Breast epithelium (tissue), 4 donors: ENCODE results near the gene RNF220. TPM values are rescaled to one million over a fixed set of nuclear protein-coding genes. Genes with fewer than 3 reads are reported as not detected.

Experiments used
- DNase-seq, 2 donors: peaks; one replicate each; pipeline ENCODE4 v3.0.0-alpha.2; 2019; ENCODE audit warnings: low spot score in 2 of 2
- H3K27ac ChIP-seq, 2 donors: fragments of 200-600 bp; sonication (generic) in 1 of 2; one replicate each; pipeline ENCODE4 v1.5.1; 2016 to 2019; ENCODE audit warnings: mild to moderate bottlenecking in 1 of 2
- H3K27me3 ChIP-seq, 2 donors: fragments of 200-600 bp; sonication (generic) in 1 of 2; one replicate each; pipeline versions ENCODE4 v1.5.1 to v1.6.0; 2017 to 2019; ENCODE audit warnings: control low read depth in 1 of 2, mild to moderate bottlenecking in 1 of 2
- H3K36me3 ChIP-seq: fragments of 200-600 bp; one replicate; pipeline ENCODE4 v1.5.1; 2019
- H3K4me1 ChIP-seq, 2 donors: fragments of 200-600 bp; sonication (generic); one replicate each; pipeline ENCODE4 v1.5.1; 2016 to 2019; ENCODE audit warnings: control low read depth in 1 of 2
- H3K4me3 ChIP-seq, 3 donors: fragments of 200-600 bp; sonication (generic); 1 replicate in 2 of 3; 2 replicates in 1 of 3; pipeline ENCODE4 v1.5.1; 2016 to 2019; ENCODE audit warnings: mild to moderate bottlenecking in 3 of 3, moderate library complexity in 2 of 3
- H3K9me3 ChIP-seq, 2 donors: fragments of 200-600 bp; sonication (generic) in 1 of 2; one replicate each; pipeline ENCODE4 v1.5.1; 2016 to 2019; ENCODE audit warnings: control low read depth in 1 of 2
- POLR2A ChIP-seq: fragments of 450-650 bp; IDR thresholded peaks from one replicate; pipeline ENCODE4 v1.6.1; 2016; ENCODE audit warnings: antibody characterized with exemption, mild to moderate bottlenecking, moderate library complexity
- POLR2AphosphoS5 ChIP-seq, 3 donors: sonication (generic); formaldehyde crosslinking; IDR thresholded peaks; one replicate each; pipeline ENCODE4 v1.6.1; 2017; ENCODE audit warnings: antibody characterized with exemption in 3 of 3
- intact Hi-C: fragments of 100-400 bp; cut with DNase I; formaldehyde crosslinking; loops from one replicate; pipeline ENCODE4 v1.15.1; 2023; ENCODE audit warnings: low total_unique reads
- total RNA-seq, 3 donors: library from RNA; depleted of rRNA; stranded (reverse); fragments of >200 nt; gene quantifications; one replicate each; pipeline ENCODE4 v1.1.0, GENCODE V29; 2016
- TF ChIP-seq, protein P1 (sequence below), 3 donors: fragments of 450-650 bp; IDR thresholded peaks; one replicate each; pipeline ENCODE4 v1.5.1; 2016 to 2017; ENCODE audit warnings: antibody characterized with exemption in 3 of 3, mild to moderate bottlenecking in 3 of 3, moderate library complexity in 3 of 3

RNF220 gene
- total RNA-seq, 3 donors from 2014 or later: 90.4 to 110 (median 93.4) TPM

DNA sequence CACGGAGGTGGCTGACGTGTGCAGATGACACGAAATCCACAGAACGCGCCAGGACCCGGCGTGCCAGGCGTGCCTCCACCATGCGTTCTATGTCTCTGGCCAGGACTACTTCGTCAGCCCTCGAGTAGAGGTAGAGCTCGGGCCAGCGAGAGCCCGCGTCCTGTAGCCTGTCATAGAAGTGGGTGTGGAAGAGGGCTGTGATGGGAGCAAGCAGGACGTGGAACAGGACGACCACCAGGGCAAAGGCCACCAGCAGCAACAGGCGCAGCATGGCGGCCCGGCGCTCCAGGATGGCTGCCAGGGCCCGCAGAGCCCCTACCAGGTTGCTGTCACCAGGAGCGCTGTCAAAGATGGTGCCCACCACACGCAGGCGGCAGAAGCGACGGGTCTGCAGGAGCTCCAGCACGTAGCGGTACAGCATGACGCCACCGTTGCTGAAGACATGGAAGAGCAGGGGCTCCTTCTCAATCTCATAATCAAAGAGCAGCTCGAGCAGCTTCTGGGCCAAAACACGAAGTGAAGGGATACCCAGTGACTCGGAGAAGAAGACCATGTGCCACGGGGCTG is 249.6 kb downstream of the RNF220 start:
- no peak overlapping the region for H3K4me3 ChIP-seq
- H3K27me3 ChIP-seq: no peaks in the 10 kb centered on the region
- intact Hi-C loops: no loop called here
- TF ChIP-seq, protein P1, sequence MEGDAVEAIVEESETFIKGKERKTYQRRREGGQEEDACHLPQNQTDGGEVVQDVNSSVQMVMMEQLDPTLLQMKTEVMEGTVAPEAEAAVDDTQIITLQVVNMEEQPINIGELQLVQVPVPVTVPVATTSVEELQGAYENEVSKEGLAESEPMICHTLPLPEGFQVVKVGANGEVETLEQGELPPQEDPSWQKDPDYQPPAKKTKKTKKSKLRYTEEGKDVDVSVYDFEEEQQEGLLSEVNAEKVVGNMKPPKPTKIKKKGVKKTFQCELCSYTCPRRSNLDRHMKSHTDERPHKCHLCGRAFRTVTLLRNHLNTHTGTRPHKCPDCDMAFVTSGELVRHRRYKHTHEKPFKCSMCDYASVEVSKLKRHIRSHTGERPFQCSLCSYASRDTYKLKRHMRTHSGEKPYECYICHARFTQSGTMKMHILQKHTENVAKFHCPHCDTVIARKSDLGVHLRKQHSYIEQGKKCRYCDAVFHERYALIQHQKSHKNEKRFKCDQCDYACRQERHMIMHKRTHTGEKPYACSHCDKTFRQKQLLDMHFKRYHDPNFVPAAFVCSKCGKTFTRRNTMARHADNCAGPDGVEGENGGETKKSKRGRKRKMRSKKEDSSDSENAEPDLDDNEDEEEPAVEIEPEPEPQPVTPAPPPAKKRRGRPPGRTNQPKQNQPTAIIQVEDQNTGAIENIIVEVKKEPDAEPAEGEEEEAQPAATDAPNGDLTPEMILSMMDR (IDR thresholded peaks at IDR 0.05): no peak
- TF ChIP-seq POLR2AphosphoS5 (IDR thresholded peaks at IDR 0.05) (no peak), POLR2A (no peak)
- no peaks in the 10 kb centered on the region for H3K36me3 ChIP-seq
- no peaks in the 10 kb centered on the region for H3K4me1 ChIP-seq
- no peaks in the 10 kb centered on the region for H3K9me3 ChIP-seq
- no peak overlapping the region for H3K27ac ChIP-seq
- no peak for DNase-seq

DNA sequence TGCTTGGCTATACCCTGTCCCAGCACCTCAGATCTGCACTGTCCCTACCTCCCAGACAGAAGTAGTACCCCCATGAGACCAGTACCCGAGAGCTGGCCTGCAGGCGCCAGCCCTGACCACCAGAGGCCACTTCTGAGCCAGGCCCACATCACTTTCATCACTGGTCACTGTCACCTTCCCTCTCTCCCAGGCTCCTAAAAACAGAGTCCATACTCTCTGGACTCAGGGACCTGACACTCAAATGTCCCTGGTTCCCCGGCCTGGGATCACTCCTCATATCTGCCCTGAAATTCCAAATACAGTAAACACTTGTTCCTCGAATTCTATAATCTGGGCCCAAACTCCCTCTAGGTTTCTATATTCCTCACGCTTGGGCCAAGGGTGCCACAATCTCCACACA is 250.6 kb downstream of the RNF220 start:
- TF ChIP-seq POLR2A: no peak
- TF ChIP-seq, protein P1 (IDR thresholded peaks at IDR 0.05): peak; percentile 16 to 41 (median 37)
- H3K27me3 ChIP-seq: no peaks in the 10 kb centered on the region
- no peaks in the 10 kb centered on the region for H3K36me3 ChIP-seq
- DNase-seq: no peak
- H3K4me3 ChIP-seq: no peak overlapping the region
- no peaks in the 10 kb centered on the region for H3K4me1 ChIP-seq
- H3K27ac ChIP-seq: no peak overlapping the region
- no peaks in the 10 kb centered on the region for H3K9me3 ChIP-seq
- intact Hi-C loops: no loop called here

DNA sequence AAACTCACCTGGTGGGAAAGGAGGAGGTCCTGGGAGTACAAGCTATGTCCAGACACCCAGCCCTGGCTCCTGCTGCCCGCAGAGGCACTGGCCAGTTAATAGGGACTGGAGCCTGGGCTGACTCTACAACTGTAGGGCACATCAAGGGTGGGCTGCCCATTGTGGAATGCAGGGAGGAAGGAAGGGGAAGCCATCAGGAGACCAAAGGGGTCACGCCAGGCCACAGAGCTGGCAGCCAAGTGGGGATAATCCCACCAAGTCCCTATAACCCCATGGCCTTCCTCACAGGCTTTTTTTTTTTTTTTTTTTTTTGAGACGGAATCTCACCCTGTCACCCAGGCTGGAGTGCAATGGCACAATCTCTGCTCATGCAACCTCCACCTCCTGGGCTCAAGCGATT is 254.5 kb downstream of the RNF220 start:
- DNase-seq: no peak
- intact Hi-C loops: no loop called here
- Histone ChIP-seq H3K4me3 (no peak overlapping the region), H3K36me3 (no peaks in the 10 kb centered on the region), H3K27ac (no peak overlapping the region), H3K4me1 (no peaks in the 10 kb centered on the region), H3K9me3 (no peaks in the 10 kb centered on the region), H3K27me3 (no peaks in the 10 kb centered on the region)
- TF ChIP-seq POLR2A (no peak), POLR2AphosphoS5 (IDR thresholded peaks at IDR 0.05) (no peak)
- TF ChIP-seq, protein P1 (IDR thresholded peaks at IDR 0.05): no peak

DNA sequence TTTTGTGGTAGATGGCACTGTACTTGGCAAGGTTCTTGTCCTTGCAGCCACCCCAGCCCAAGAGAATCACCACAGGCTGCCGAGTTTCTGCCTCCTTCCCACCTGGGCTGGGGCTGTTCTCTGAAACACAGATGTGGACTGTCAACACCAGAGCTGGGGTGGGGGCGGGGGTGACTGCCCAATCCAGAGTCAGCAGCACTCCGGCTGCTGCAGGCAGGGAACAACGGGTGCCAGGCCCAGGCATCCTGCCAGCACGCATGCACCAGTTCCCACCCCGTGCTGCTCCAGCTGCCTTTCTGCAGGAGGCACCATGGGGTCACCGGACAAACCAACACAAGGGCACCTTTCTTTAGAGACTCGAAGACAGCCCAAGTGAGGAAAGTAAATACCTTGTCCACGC is 255.1 kb downstream of the RNF220 start:
- TF ChIP-seq, protein P1 (IDR thresholded peaks at IDR 0.05): no peak
- TF ChIP-seq POLR2AphosphoS5 (IDR thresholded peaks at IDR 0.05): no peak
- TF ChIP-seq POLR2A: no peak

DNA sequence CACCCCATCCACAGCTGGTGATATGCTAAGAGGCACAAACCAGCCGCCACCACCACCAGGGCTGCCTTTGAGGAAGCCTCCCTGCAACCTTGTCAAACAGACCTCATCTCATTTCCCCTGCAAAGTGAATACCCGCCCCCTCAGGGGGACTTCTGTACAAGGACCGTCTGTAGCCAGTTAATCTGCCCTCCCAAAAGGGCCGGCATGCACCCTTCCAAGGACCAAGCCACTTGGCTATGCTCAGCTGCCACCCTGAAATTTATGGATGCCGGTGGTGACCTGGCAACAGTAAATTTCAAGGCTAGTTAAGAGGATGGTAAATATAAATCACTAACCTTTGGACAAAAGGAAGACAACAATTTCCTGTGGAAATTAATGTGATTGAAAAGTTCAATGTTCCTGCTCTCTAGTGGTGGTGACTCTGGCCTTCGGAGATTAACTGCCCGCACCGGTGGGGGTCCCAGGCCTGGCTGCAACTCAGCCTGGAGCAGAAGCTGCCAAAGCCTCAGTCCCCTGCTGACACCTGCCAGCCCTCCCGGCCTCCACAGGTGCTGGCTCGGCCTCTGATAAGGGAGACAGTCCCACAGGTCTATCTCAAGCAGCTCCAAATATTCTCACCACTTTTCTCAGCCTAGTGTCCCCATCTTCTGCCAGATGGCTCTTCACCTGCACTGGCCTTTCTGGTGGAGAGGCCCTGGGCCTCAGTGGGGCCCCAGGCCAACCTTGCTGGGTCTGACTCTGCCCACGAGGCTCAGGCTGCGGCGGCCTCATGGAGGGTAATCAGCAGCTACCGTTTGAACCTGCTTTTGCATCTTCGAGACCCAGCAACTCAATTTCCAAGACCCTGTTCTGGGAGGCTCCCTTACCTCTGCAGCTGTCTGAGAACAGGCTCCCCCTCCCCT is 257.0 kb downstream of the RNF220 start:
- no peak for TF ChIP-seq POLR2AphosphoS5 (IDR thresholded peaks at IDR 0.05)
- TF ChIP-seq, protein P1 (IDR thresholded peaks at IDR 0.05): no peak
- Histone ChIP-seq H3K27me3 (no peaks in the 10 kb centered on the region), H3K4me3 (no peak overlapping the region), H3K4me1 (no peaks in the 10 kb centered on the region), H3K36me3 (no peaks in the 10 kb centered on the region), H3K27ac (no peak overlapping the region), H3K9me3 (no peaks in the 10 kb centered on the region)
- intact Hi-C loops: loop anchor here (5.0 kb wide), 1 partner anchor 1875 kb away; no protein-coding TSS in a partner anchor
- DNase-seq: no peak

More for the DNA sequence above, 255.1 kb downstream of the RNF220 start:
- no peak overlapping the region for H3K27ac ChIP-seq
- intact Hi-C loops: loop anchor here (5.0 kb wide), 1 partner anchor 1873 kb away; no protein-coding TSS in a partner anchor
- no peaks in the 10 kb centered on the region for H3K4me1 ChIP-seq
- H3K4me3 ChIP-seq: no peak overlapping the region
- DNase-seq: peak; percentile 35 to 62
- H3K36me3 ChIP-seq: no peaks in the 10 kb centered on the region
- H3K9me3 ChIP-seq: no peaks in the 10 kb centered on the region
- H3K27me3 ChIP-seq: no peaks in the 10 kb centered on the region
